NB4 (cell line): ENCODE data around the gene RASA3.

Experiments
- DNase-seq: peaks from one replicate; pipeline ENCODE4 v3.0.0; 2010; ENCODE audit warnings: low read depth
- H3K4me3 ChIP-seq: one replicate; pipeline ENCODE4 v1.5.1; 2011; ENCODE audit warnings: mild to moderate bottlenecking, low read depth, low read length, moderate library complexity
- MYC ChIP-seq: IDR thresholded peaks from 2 replicates; pipeline ENCODE4 v1.6.1; 2011; ENCODE audit warnings: low read depth, low read length
- POLR2A ChIP-seq: IDR thresholded peaks from 2 replicates; pipeline ENCODE4 v1.6.1; 2011; ENCODE audit warnings: mild to moderate bottlenecking; ENCODE audit not compliant: insufficient read length; ENCODE audit errors: extremely low read depth
- TF ChIP-seq, protein P1 (sequence below): IDR thresholded peaks from one replicate; pipeline ENCODE4 v1.5.1; 2012; ENCODE audit warnings: low read depth, low read length
- TF ChIP-seq, protein P2 (sequence below): IDR thresholded peaks from 2 replicates; pipeline ENCODE4 v1.6.1; 2011; ENCODE audit warnings: low read depth, low read length

RASA3 gene

DNA sequence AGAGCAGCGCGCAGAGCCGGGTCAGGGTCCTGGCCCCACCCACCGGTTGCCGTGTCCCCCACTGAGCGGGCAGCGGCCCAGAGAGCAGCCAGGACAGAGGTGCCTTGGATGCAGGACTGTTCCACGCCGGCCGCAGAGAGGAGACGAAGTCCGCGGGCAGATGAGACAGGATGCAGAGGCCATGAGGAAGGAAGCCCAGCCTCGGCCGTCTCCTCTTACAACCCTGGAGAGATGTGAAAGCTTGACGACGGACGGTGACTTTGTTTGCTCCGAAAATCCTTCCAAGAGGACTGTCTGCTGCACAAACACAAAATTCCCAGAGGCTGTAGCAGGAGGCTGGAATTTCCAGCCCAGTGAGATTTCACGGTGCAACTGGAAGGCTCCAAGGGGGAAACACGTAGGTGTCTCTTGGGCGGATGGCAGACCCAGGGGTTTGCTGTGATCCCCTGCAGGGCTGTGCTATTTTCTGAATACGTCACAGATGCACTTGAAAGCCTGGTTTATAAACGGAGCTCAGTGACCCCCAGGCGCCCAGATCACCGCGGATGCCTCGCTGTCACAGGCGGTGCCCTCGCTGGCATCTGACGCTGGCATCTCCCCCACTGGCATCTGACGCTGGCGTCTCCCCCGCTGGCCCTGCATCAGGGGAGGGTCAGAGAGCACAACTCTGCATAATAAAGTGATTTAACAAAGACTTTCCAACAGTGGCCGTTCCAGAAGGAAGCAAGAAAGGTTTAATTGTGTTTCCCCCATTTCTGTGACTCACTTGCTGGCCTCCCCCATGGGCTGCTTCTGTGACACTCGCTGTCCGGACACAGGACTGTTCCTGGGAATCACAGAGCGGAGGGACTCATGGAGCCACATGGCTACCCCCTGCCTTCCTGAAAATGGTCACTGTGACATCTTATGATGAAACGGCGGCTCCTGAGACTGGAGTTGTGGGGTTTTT is 96.6 kb downstream of the RASA3 start:
- H3K4me3 ChIP-seq = no peak overlapping the region
- DNase-seq = no peak
- TF ChIP-seq, protein P1, sequence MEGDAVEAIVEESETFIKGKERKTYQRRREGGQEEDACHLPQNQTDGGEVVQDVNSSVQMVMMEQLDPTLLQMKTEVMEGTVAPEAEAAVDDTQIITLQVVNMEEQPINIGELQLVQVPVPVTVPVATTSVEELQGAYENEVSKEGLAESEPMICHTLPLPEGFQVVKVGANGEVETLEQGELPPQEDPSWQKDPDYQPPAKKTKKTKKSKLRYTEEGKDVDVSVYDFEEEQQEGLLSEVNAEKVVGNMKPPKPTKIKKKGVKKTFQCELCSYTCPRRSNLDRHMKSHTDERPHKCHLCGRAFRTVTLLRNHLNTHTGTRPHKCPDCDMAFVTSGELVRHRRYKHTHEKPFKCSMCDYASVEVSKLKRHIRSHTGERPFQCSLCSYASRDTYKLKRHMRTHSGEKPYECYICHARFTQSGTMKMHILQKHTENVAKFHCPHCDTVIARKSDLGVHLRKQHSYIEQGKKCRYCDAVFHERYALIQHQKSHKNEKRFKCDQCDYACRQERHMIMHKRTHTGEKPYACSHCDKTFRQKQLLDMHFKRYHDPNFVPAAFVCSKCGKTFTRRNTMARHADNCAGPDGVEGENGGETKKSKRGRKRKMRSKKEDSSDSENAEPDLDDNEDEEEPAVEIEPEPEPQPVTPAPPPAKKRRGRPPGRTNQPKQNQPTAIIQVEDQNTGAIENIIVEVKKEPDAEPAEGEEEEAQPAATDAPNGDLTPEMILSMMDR = no peak
- TF ChIP-seq POLR2A = no peak
- TF ChIP-seq, protein P2, sequence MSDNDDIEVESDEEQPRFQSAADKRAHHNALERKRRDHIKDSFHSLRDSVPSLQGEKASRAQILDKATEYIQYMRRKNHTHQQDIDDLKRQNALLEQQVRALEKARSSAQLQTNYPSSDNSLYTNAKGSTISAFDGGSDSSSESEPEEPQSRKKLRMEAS = no peak
- TF ChIP-seq MYC = no peak

DNA sequence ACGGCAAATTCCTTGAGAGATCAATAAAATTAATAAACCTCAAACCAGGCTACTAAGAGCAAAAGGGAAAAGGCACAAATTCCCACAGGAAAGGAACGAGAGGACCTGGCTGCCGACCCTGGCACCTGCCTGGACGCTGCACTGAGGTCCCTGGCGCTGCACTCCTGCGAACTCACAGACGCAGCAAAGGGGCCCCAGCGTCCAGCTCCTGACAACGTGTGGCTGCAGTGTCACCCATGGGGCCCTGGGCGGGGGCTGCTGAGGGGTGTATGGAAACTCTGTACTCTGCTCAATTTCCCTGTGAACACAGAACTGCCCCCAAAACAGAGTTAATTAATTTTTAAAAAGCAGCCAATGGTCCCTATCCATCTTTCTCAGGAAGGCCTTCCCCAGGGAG is 97.2 kb downstream of the RASA3 start:
- H3K4me3 ChIP-seq = no peak overlapping the region
- no peak for TF ChIP-seq POLR2A
- no peak for TF ChIP-seq MYC
- DNase-seq = no peak

DNA sequence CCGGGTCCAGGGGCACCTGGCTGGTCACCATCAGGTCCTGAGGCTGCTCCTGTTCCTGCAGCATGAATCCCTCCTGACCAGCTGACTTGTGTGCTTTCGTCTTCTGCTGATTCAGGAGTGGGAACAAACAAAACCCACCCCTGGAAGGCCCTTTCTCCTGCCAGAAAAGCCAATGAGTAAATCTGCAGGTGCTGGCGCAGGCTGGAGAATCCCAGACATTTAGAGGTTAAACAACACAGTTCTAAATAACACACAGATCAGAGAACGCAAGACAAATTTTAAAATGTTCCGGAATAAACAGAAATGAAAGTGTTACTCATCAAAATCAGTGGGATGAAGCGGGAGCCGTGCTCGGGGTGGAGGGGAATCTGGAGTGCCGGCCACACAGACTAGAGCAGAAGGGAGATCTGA is 97.9 kb downstream of the RASA3 start:
- TF ChIP-seq, protein P2 = no peak
- TF ChIP-seq POLR2A (no peak), MYC (no peak)
- TF ChIP-seq, protein P1 = no peak
- DNase-seq = no peak
- no peak overlapping the region for H3K4me3 ChIP-seq

DNA sequence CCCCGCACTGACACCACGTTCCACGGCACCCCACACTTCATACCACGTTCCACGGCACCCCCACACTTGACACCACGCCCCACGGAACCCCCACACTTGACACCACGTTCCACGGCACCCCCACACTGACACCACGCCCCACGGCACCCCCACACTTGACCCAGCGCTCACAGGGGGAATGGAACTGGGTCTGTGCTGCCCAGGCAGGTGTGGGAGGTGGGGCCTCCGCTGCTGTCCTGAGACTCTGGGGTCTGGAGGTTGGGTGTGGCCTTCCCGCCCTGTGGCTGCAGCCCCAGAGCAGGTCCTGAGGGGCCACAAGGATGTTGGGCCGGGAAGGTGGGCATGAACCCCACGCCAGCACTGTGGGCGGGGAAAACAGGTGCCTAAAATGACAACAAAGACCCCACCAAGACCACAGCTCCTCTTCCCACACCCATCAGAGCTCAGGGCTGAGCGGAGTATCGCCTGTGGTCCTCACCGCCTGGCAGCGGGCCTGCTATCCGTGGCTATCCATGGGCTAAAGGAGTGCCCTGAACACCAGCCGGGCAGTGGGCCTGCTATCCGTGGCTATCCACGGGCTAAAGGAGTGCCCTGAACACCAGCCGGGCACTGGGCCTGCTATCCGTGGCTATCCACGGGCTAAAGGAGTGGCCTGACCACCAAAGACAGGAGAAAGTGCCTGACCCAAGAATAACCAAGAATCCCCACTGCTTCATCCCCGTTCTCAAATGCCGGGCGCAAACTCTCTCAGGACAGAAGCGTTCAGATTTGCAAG is 98.7 kb downstream of the RASA3 start:
- no peak overlapping the region for H3K4me3 ChIP-seq
- no peak for DNase-seq
- TF ChIP-seq POLR2A (no peak), MYC (no peak)
- TF ChIP-seq, protein P1 = no peak
- TF ChIP-seq, protein P2 = no peak

DNA sequence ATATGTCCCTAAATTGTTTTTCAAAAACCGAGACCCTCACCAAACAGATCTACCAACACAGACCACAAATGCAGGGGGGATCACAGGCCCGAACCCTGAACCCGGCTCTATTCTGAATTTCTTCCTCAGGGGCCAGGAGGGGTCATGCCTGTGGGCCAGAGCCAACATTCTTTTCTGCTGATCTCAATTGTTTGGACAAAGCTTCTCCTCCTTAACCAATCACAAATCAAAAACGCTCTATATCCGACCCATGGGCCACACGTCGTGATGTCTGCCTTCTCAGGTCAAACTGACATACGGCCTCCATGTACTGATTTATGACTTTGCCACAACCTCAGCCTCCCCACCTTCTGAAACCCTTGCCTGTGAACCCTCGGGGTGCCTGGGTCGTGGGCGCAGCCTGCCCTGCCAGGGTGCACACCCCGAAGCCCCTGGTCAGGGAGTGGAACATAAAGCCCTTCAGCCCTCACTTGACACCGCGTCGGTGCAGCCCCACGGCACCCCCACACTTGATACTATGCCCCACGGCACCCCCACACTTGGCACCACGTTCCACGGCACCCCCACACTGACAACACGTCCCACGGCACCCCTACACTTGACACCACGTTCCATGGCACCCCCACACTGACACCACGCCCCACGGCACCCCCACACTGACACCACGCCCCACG is 100.2 kb downstream of the RASA3 start:
- no peak overlapping the region for H3K4me3 ChIP-seq
- TF ChIP-seq, protein P2 = no peak
- TF ChIP-seq MYC = no peak
- TF ChIP-seq, protein P1 = no peak
- TF ChIP-seq POLR2A = no peak
- DNase-seq = no peak

DNA sequence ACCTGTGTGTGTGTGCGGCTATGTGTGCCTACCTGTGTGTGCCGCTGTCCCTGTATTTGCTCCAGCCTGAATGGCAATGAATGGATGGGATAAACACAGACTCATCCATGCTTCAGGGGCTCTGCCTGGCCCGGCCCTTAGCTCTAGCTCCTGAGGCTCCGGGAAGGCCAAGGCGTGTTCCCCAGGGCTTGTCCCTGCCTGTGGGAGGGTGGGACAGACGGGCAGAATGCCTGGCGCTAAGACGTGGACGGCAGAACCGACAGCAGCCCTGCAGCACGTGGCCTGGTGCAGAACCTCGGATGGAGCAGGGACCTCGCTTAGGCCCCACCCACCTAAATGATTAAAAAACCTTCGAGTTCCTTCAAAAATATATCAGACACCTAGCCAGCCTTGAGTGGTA is 100.8 kb downstream of the RASA3 start:
- no peak for DNase-seq
- no peak overlapping the region for H3K4me3 ChIP-seq
- no peak for TF ChIP-seq MYC
- TF ChIP-seq, protein P1 = no peak
- TF ChIP-seq POLR2A = no peak
